ENCODE data around the gene TRIM40. TPM values are rescaled to one million over a fixed set of nuclear protein-coding genes. Genes with fewer than 3 reads are reported as not detected.

The TRIM40 gene
- total and polyA plus RNA-seq, 2 of the 13 experiments (the other 11 are each of a cell fraction or from before 2014, with no cell fraction given) = 0.58 TPM; not detected in 1

- TF ChIP-seq ARID5B (CRISPR knock-in tag; IDR thresholded peaks at IDR 0.05) (peak; percentile 71), ATF1 (CRISPR knock-in tag; IDR thresholded peaks at IDR 0.05) (0 out of 2 replicates have a peak, but pooled peaks have one; percentile 39), RARG (CRISPR knock-in tag; IDR thresholded peaks at IDR 0.05; ENCODE audit: low read depth) (no peak), RFX1 (IDR thresholded peaks at IDR 0.05) (no peak), MATR3 (CRISPR knock-in tag; IDR thresholded peaks at IDR 0.05) (no peak), TEAD2 (CRISPR knock-in tag; IDR thresholded peaks at IDR 0.05) (no peak), CEBPB (IDR thresholded peaks at IDR 0.05; ENCODE audit: borderline replicate concordance, low read depth, low read length) (peak; percentile 81), ZBTB1 (CRISPR knock-in tag; IDR thresholded peaks at IDR 0.05; ENCODE audit: borderline replicate concordance) (no peak), RBAK (CRISPR knock-in tag; IDR thresholded peaks at IDR 0.05) (peak; percentile 59; the same call in 1 of the 2 replicates), AHDC1 (CRISPR knock-in tag; IDR thresholded peaks at IDR 0.05; ENCODE audit: borderline replicate concordance) (peak; percentile 38; the same call in 1 of the 2 replicates), KLF6 (CRISPR knock-in tag; IDR thresholded peaks at IDR 0.05) (no peak)
Observed at GRCh38 chr6:30113003-30113759, 22.8 kb upstream of the TRIM40 start, which contains the start of gene TRIM31 (continued).

Measured in HepG2 (cell line).